K562 (cell line): ENCODE data around the gene COL1A2. TPM values are rescaled to one million over a fixed set of nuclear protein-coding genes. Genes with fewer than 3 reads are reported as not detected.

Experiments used
- ATAC-seq: fragments of 200-7000 bp; cut with Tn5 transposase; 3 replicates; pipeline ENCODE4 v1.9.1; 2020; ENCODE audit warnings: moderate library complexity
- BruUV-seq: library from RNA; stranded (reverse); fragments of 400-500 nt; replicated peaks from 2 replicates; lab custom pipeline; 2021; lab: Mats Ljungman, UMichigan
- CTCF ChIA-PET: fragments of 300-600 bp; formaldehyde crosslinking; extraction: SDS; loops from one replicate; lab custom pipeline; 2021; ENCODE audit warnings: low intra/inter-chr PET ratio; lab: Yijun Ruan, JAX
- POLR2A ChIA-PET: fragments of 300-600, 350-650 bp; sonication (Branson Sonifier 250); formaldehyde crosslinking; extraction: SDS; loops from one replicate; lab custom pipeline; 2021; ENCODE audit warnings: antibody characterized with exemption, inconsistent platforms; lab: Yijun Ruan, JAX
- DNase-seq, 4 experiments: peaks; one replicate each; pipeline versions ENCODE4 v3.0.0 to v3.0.0-alpha.2; 2011 to 2018; ENCODE audit warnings: low spot score in 3 of 4, mixed read lengths in 3 of 4; ENCODE audit errors: extremely low read depth in 1 of 4
- FAIRE-seq: peaks from 2 replicates; lab custom pipeline; 2011; peaks lifted over from hg19 to GRCh38; lab: Jason Lieb, UNC
- H2AFZ ChIP-seq: 2 replicates; pipeline ENCODE4 v1.6.0; 2011; ENCODE audit warnings: low read depth, low read length, control low read depth, inconsistent platforms
- H3K27ac ChIP-seq: fragments of 200-600 bp; 3 replicates; pipeline ENCODE4 v1.8.0; 2011; ENCODE audit warnings: low read depth, mild to moderate bottlenecking, control low read depth, inconsistent platforms, low read length, moderate library complexity, mixed read lengths; ENCODE audit errors: extremely low read depth
- H3K27me3 ChIP-seq, 2 experiments: fragments of 300-600 bp in 1 of 2; 2 replicates in 1 of 2; 3 replicates in 1 of 2; pipeline versions ENCODE4 v1.6.0 to v1.8.0; 2011; ENCODE audit warnings: inconsistent platforms in 2 of 2, low read length in 2 of 2, mild to moderate bottlenecking in 1 of 2, mixed read lengths in 1 of 2, moderate library complexity in 1 of 2; ENCODE audit not compliant: control insufficient read depth in 2 of 2, insufficient read depth in 2 of 2
- H3K36me3 ChIP-seq: fragments of 300-600 bp; 3 replicates; pipeline ENCODE4 v1.8.0; 2011; ENCODE audit warnings: mild to moderate bottlenecking, low read length, inconsistent platforms; ENCODE audit not compliant: control insufficient read depth, insufficient read depth
- H3K4me1 ChIP-seq, 2 experiments: fragments of 200-600 bp in 1 of 2; replicated peaks in 1 of 2; 2 replicates in 1 of 2; 3 replicates in 1 of 2; pipeline versions ENCODE4 v1.5.1 to v1.8.0; 2011; ENCODE audit warnings: inconsistent platforms in 2 of 2, low read length in 2 of 2, mild to moderate bottlenecking in 1 of 2, mixed read lengths in 1 of 2, moderate library complexity in 1 of 2; ENCODE audit not compliant: control insufficient read depth in 2 of 2, insufficient read depth in 2 of 2
- H3K4me2 ChIP-seq: 2 replicates; pipeline ENCODE4 v1.6.1; 2011; ENCODE audit warnings: low read length, control low read depth, inconsistent platforms, mixed read lengths; ENCODE audit not compliant: insufficient read depth
- H3K4me3 ChIP-seq: fragments of 200-600 bp; sonication (generic), shearing (Covaris generic); 2 replicates; pipeline ENCODE4 v1.5.1; 2016; ENCODE audit warnings: control low read depth, inconsistent platforms
- H3K79me2 ChIP-seq: fragments of 200-600 bp; 3 replicates; pipeline ENCODE4 v1.8.0; 2011; ENCODE audit warnings: low read length, inconsistent platforms; ENCODE audit not compliant: control insufficient read depth, insufficient read depth
- H3K9ac ChIP-seq, 2 experiments: 2 replicates each; pipeline versions ENCODE4 v1.6.0 to v1.6.1; 2011; ENCODE audit warnings: low read depth in 2 of 2, low read length in 2 of 2, control low read depth in 1 of 2, inconsistent platforms in 1 of 2, mild to moderate bottlenecking in 1 of 2, mixed read lengths in 1 of 2; ENCODE audit not compliant: insufficient read depth in 1 of 2
- H3K9me1 ChIP-seq: one replicate; pipeline ENCODE4 v1.6.0; 2011; ENCODE audit warnings: inconsistent platforms, mild to moderate bottlenecking, low read length, moderate library complexity; ENCODE audit not compliant: control insufficient read depth, insufficient read depth
- H3K9me3 ChIP-seq: replicated peaks from 2 replicates; pipeline ENCODE4 v1.5.1; 2011; ENCODE audit warnings: low read depth, low read length, inconsistent platforms; ENCODE audit not compliant: control insufficient read depth, insufficient read depth
- H4K20me1 ChIP-seq: replicated peaks from 2 replicates; pipeline ENCODE4 v1.6.1; 2011; ENCODE audit warnings: low read length, inconsistent platforms, mixed read lengths; ENCODE audit not compliant: control insufficient read depth, insufficient read depth
- GTF2E2 ChIP-seq: fragments of 200-800 bp; sonication (Bioruptor generic); IDR thresholded peaks from 2 replicates; pipeline ENCODE4 v1.6.1; 2016; ENCODE audit warnings: missing genetic modification characterization, missing compliant biosample characterization
- RFX1 ChIP-seq: fragments of 450-650 bp; IDR thresholded peaks from 2 replicates; pipeline ENCODE4 v1.6.1; 2016; ENCODE audit warnings: mild to moderate bottlenecking, moderate library complexity
- SMAD3 ChIP-seq: fragments of 450-650 bp; formaldehyde crosslinking; conservative IDR thresholded peaks from 2 replicates; pipeline ENCODE4 v1.4.0; 2020; ENCODE audit warnings: mild to moderate bottlenecking
- SMARCE1 ChIP-seq: fragments of 450-650 bp; IDR thresholded peaks from 2 replicates; pipeline ENCODE4 v1.7.1; 2016; ENCODE audit warnings: mild to moderate bottlenecking
- WGBS: fragments of 100-300 bp; shearing (Covaris generic); methylation state at CpG from one replicate; pipeline ENCODE4 v1.1.6; 2016; ENCODE audit warnings: low coverage, mixed read lengths; ENCODE audit not compliant: insufficient coverage; ENCODE audit errors: missing lambda C conversion rate; 5-methylcytosine and 5-hydroxymethylcytosine counted together
- in situ Hi-C: fragments of 300-500 bp; cut with MboI; formaldehyde crosslinking; loops from 4 replicates; pipeline ENCODE4 v1.15.0; 2018; ENCODE audit warnings: inconsistent platforms, mixed read lengths
- intact Hi-C: fragments of 100-400 bp; cut with micrococcal nuclease; formaldehyde crosslinking; loops from 2 replicates; pipeline ENCODE4 v1.14.2; 2022
- polyA plus RNA-seq, 8 experiments: library from polyadenylated mRNA; depleted of rRNA in 4 of 8; stranded (reverse) in 5 of 8; unstranded in 3 of 8; fragments of >200 nt; fragmentation: Nextera tagmentation in 2 of 8; fragmentation: Illumina TruSeq in 1 of 8; extraction: Ambion mirVana in 2 of 8; extraction: Trizol in 1 of 8; gene quantifications; 2 replicates each; pipeline versions ENCODE4 v1.2.1 to v1.2.3, GENCODE V29; 2011 to 2014; ENCODE audit warnings: inconsistent platforms in 1 of 8, missing spikeins in 1 of 8
- total RNA-seq, 7 experiments: library from RNA; depleted of rRNA in 6 of 7; stranded (reverse); fragments of >200 nt in 6 of 7; fragmentation: Illumina TruSeq in 2 of 7; extraction: Trizol in 2 of 7; gene quantifications; 2 replicates each; pipeline versions ENCODE4 v1.2.1 to v1.2.3, GENCODE V29; 2011 to 2021; ENCODE audit warnings: low replicate concordance in 1 of 7
- TF ChIP-seq, protein P1 (sequence below): sonication (generic); formaldehyde crosslinking; IDR thresholded peaks from 2 replicates; pipeline ENCODE4 v1.8.0; 2023; ENCODE audit warnings: mild to moderate bottlenecking, missing genetic modification reagents
- TF ChIP-seq, protein P2 (sequence below): sonication (generic); formaldehyde crosslinking; IDR thresholded peaks from 2 replicates; pipeline ENCODE4 v1.8.0; 2022; ENCODE audit warnings: mild to moderate bottlenecking, low read depth, missing genetic modification reagents
- TF ChIP-seq, protein P3 (sequence below): fragments of 450-650 bp; IDR thresholded peaks from 2 replicates; pipeline ENCODE4 v1.6.1; 2016; ENCODE audit warnings: low read depth, mild to moderate bottlenecking, moderate library complexity
- TF ChIP-seq, protein P4 (sequence below), 2 experiments: IDR thresholded peaks; 2 replicates each; pipeline ENCODE4 v1.6.1; 2012; ENCODE audit warnings: improper control_type of control experiment in 2 of 2, low read depth in 2 of 2, low read length in 2 of 2, borderline replicate concordance in 1 of 2

COL1A2 gene
- total and polyA plus RNA-seq, 9 of the 15 experiments (the other 6 are each of a cell fraction or from before 2014, with no cell fraction given), result 0.94 to 11.6 (median 1.7) TPM

DNA sequence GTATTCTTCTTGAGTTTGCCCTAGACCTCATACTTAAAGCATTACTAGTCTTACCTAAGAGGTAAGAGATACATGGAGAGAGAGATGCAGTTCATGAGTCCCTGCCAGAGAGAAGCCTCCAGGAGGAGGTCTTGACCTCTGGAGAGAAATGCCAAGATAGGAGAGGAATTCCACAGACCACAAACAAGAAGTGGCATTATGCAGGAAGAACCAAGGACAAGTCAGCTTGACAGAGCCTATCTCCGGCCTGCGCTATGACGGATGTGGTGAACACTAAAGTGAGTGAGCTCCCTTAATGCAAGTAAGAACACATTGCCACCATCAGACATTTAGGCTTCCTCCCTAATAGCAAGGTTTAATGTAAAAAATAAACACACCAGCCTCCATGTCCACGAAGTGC lies 27.9 kb upstream of the COL1A2 start (continued):
- no peak for TF ChIP-seq GTF2E2
- TF ChIP-seq, protein P1, sequence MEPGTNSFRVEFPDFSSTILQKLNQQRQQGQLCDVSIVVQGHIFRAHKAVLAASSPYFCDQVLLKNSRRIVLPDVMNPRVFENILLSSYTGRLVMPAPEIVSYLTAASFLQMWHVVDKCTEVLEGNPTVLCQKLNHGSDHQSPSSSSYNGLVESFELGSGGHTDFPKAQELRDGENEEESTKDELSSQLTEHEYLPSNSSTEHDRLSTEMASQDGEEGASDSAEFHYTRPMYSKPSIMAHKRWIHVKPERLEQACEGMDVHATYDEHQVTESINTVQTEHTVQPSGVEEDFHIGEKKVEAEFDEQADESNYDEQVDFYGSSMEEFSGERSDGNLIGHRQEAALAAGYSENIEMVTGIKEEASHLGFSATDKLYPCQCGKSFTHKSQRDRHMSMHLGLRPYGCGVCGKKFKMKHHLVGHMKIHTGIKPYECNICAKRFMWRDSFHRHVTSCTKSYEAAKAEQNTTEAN (CRISPR knock-in tag), result no peak
- TF ChIP-seq, protein P2, sequence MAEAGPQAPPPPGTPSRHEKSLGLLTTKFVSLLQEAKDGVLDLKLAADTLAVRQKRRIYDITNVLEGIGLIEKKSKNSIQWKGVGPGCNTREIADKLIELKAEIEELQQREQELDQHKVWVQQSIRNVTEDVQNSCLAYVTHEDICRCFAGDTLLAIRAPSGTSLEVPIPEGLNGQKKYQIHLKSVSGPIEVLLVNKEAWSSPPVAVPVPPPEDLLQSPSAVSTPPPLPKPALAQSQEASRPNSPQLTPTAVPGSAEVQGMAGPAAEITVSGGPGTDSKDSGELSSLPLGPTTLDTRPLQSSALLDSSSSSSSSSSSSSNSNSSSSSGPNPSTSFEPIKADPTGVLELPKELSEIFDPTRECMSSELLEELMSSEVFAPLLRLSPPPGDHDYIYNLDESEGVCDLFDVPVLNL (CRISPR knock-in tag), result no peak
- TF ChIP-seq, protein P3, sequence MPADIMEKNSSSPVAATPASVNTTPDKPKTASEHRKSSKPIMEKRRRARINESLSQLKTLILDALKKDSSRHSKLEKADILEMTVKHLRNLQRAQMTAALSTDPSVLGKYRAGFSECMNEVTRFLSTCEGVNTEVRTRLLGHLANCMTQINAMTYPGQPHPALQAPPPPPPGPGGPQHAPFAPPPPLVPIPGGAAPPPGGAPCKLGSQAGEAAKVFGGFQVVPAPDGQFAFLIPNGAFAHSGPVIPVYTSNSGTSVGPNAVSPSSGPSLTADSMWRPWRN, result no peak

DNA sequence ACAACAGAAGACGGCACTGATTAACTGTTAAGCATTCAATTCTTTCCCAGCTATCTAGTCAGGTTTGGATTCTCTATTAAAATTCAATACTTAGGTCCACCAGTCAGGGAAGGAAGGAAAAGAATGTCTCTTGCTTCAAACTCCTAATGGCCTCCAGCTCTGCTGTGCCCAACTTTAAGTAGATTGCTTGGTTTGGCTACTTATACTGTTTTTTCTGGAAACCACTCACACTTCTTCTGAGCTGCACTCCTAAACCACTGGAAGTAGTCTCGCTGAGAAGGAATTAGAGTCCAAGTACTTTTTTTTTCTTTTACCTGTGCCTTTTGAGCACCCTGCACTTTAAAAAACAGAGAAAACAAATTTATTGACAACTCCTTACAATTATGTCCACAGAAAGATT lies 26.7 kb upstream of the COL1A2 start:
- in situ Hi-C loops, result no loop called here
- POLR2A ChIA-PET, result no interaction called here

More for the DNA sequence above, 26.7 kb upstream of the COL1A2 start:
- CTCF ChIA-PET, result no interaction called here
- no peak overlapping the region for H2AFZ ChIP-seq
- H3K4me2 ChIP-seq, result no peak overlapping the region
- FAIRE-seq (no peak), DNase-seq (no peak), ATAC-seq (no peak)
- no peaks in the 10 kb centered on the region for H3K9me3 ChIP-seq
- no TSS peak for BruUV-seq
- H3K27ac ChIP-seq, result no peak overlapping the region
- 18% methylated on average over 2 of the region's 2 CpGs for WGBS
- intact Hi-C loops, result no loop called here
- H4K20me1 ChIP-seq, result no peaks in the 10 kb centered on the region
- H3K79me2 ChIP-seq, result no peaks in the 10 kb centered on the region
- no peak for TF ChIP-seq SMARCE1
- TF ChIP-seq SMAD3, result no peak
- TF ChIP-seq, protein P4, sequence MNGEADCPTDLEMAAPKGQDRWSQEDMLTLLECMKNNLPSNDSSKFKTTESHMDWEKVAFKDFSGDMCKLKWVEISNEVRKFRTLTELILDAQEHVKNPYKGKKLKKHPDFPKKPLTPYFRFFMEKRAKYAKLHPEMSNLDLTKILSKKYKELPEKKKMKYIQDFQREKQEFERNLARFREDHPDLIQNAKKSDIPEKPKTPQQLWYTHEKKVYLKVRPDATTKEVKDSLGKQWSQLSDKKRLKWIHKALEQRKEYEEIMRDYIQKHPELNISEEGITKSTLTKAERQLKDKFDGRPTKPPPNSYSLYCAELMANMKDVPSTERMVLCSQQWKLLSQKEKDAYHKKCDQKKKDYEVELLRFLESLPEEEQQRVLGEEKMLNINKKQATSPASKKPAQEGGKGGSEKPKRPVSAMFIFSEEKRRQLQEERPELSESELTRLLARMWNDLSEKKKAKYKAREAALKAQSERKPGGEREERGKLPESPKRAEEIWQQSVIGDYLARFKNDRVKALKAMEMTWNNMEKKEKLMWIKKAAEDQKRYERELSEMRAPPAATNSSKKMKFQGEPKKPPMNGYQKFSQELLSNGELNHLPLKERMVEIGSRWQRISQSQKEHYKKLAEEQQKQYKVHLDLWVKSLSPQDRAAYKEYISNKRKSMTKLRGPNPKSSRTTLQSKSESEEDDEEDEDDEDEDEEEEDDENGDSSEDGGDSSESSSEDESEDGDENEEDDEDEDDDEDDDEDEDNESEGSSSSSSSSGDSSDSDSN (IDR thresholded peaks at IDR 0.05; ENCODE audit: borderline replicate concordance in 1 of 2, low read depth in 2 of 2, low read length in 2 of 2), result no peak
- TF ChIP-seq RFX1, result no peak
- no peaks in the 10 kb centered on the region for H3K4me1 ChIP-seq
- H3K4me3 ChIP-seq, result no peak overlapping the region
- H3K27me3 ChIP-seq, result no peaks in the 10 kb centered on the region
- no peaks in the 10 kb centered on the region for H3K9me1 ChIP-seq
- no peak overlapping the region for H3K9ac ChIP-seq
- H3K36me3 ChIP-seq, result no peaks in the 10 kb centered on the region
